Chondrocyte (in vitro differentiated cells): ENCODE data around the gene MTURN. TPM values are rescaled to one million over a fixed set of nuclear protein-coding genes. Genes with fewer than 3 reads are reported as not detected.
A peak's percentile ranks its signal among the peaks of the same experiment; 100 is the strongest.

Source experiments
- DNase-seq: peaks from one replicate; pipeline ENCODE4 v3.0.0; 2021; ENCODE audit warnings: mixed read lengths, low spot score
- H3K27ac Mint-ChIP-seq: one replicate; pipeline ENCODE4 v1.8.0; 2021; ENCODE audit warnings: mild to moderate bottlenecking, moderate library complexity, mixed read lengths; ENCODE audit not compliant: unreplicated experiment
- H3K27me3 Mint-ChIP-seq: 2 replicates; pipeline ENCODE4 v1.8.0; 2021; ENCODE audit warnings: low read depth, mixed read lengths
- H3K36me3 Mint-ChIP-seq: 2 replicates; pipeline ENCODE4 v1.8.0; 2021; ENCODE audit warnings: low read depth, mixed read lengths
- H3K4me1 Mint-ChIP-seq: 2 replicates; pipeline ENCODE4 v1.8.0; 2021; ENCODE audit warnings: low read depth, mild to moderate bottlenecking, mixed read lengths
- H3K4me3 Mint-ChIP-seq: one replicate; pipeline ENCODE4 v1.8.0; 2021; ENCODE audit warnings: mild to moderate bottlenecking, moderate library complexity, mixed read lengths; ENCODE audit not compliant: unreplicated experiment
- H3K9me3 Mint-ChIP-seq: 2 replicates; pipeline ENCODE4 v1.8.0; 2021; ENCODE audit warnings: low read depth, mixed read lengths
- CTCF ChIP-seq: fragments of 200-600 bp; sonication (generic); IDR thresholded peaks from 2 replicates; pipeline ENCODE4 v1.5.0; 2021; ENCODE audit warnings: antibody characterized with exemption, mild to moderate bottlenecking, moderate library complexity
- total RNA-seq: library from RNA; stranded (reverse); gene quantifications from 3 replicates; pipeline ENCODE4 v1.2.1, GENCODE V29; 2021

Gene MTURN
- total RNA-seq, 1 donor from 2014 or later: 15.7 TPM

GRCh38 chr7:30117896-30118295, 16.9 kb upstream of the MTURN start:
- peaks cover 8% of the 10 kb centered on the region for H3K36me3 Mint-ChIP-seq
- TF ChIP-seq CTCF: no peak
- peak overlapping the region; percentile 45 for H3K27ac Mint-ChIP-seq
- DNase-seq: no peak
- no peak overlapping the region for H3K4me3 Mint-ChIP-seq
- peaks cover 8% of the 10 kb centered on the region for H3K9me3 Mint-ChIP-seq
- H3K4me1 Mint-ChIP-seq: peaks cover 11% of the 10 kb centered on the region
- H3K27me3 Mint-ChIP-seq: no peaks in the 10 kb centered on the region

DNA sequence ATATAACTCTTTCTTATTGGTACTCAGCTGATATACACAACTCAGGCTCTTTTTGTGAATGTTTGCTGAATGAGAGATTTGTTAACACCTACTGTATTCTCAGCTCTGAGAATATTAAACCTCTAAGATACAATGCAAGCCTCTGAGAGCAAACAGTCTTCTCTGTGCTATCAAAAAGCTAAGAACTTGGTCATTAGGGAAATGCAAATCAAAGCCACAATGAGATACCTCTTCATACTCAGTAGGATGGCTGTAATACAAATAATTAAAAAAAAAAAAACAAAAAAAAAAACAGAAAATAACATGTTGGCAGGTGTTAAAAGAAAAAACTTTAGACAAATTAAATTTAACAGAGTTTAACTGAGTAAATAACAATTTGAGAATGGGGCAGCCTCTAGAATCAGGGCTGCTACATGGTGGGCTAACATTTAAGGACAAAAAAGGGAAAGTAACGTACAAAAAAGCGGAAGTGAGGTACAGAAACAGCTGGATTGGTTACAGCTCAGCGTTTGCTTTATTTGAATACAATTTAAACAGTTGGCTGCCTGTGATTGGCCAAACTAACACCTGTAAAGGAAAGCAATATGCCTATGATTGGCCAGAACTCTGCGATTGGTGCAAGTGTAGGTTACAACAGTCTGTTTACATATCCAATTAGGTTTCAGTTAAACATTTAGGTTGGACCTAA, 14.8 kb upstream of the MTURN start:
- no peak overlapping the region for H3K4me3 Mint-ChIP-seq
- no peak for TF ChIP-seq CTCF
- DNase-seq: no peak
- H3K27me3 Mint-ChIP-seq: no peaks in the 10 kb centered on the region
- no peaks in the 10 kb centered on the region for H3K36me3 Mint-ChIP-seq
- H3K4me1 Mint-ChIP-seq: peaks cover 11% of the 10 kb centered on the region
- no peak overlapping the region for H3K27ac Mint-ChIP-seq
- H3K9me3 Mint-ChIP-seq: no peaks in the 10 kb centered on the region

DNA sequence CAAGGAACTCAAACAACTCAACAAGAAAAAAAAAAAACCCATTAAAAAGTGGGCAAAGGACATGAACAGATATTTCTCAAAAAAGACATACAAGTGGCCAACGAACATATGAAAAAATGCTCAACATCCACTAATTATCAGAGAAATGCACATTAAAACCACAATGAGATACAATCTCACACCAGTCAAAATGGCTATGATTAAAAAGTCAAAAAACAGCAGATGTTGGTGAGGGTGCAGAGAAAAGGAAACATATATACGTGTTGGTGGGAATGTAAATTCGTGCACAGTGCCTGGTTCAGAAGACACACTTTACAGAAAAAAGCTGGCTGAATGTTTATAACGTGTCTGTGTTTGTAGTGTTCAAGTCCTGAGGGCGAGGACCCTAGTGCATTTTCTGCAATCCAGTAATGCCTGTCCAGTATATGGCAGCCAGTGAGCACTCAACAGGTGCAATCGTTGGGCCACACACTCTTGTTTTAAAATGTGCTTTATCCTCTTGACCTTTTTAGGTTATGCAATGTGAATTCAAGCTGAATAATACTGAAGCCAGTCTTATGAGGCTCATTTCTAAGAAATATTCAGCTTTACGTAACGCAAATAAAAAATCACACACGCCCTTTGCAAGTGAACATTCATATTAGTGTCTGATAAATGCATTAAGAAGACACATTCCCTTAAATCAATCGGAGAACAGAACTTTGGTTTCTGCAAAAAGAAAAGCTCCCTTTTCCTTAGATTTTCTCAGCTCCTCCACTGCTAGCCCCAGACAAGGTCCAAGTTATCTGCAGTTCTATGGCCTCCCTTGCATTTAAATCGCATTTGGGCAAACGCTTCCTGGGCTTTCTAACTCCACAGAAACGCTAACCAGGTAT, 813 bp upstream of the MTURN start:
- Mint-ChIP-seq H3K9me3 (no peaks in the 10 kb centered on the region), H3K27ac (peak overlapping the region; percentile 54), H3K36me3 (peaks cover 2% of the 10 kb centered on the region), H3K27me3 (no peaks in the 10 kb centered on the region), H3K4me3 (peak overlapping the region; percentile 81), H3K4me1 (peaks cover 8% of the 10 kb centered on the region)
- TF ChIP-seq CTCF: no peak
- DNase-seq: no peak

GRCh38 chr7:30135301-30136116, 723 bp downstream of the MTURN start:
- no peak for TF ChIP-seq CTCF
- no peaks in the 10 kb centered on the region for H3K9me3 Mint-ChIP-seq
- H3K27ac Mint-ChIP-seq: peak overlapping the region; percentile 49
- no peaks in the 10 kb centered on the region for H3K27me3 Mint-ChIP-seq
- no peak for DNase-seq
- H3K4me3 Mint-ChIP-seq: peak overlapping the region; percentile 81
- H3K4me1 Mint-ChIP-seq: peaks cover 12% of the 10 kb centered on the region
- no peaks in the 10 kb centered on the region for H3K36me3 Mint-ChIP-seq
